Measurements from ENCODE around the gene SPATA31D3. TPM values are rescaled to one million over a fixed set of nuclear protein-coding genes. Genes with fewer than 3 reads are reported as not detected.
"Not testable (repeated sequence)": the region's sequence is repeated elsewhere in the genome, so short reads cannot be mapped to it uniquely, and the experiment has no call there.

The SPATA31D3 gene
- total RNA-seq, 1 experiment from 2014 or later, result not detected

- peak; percentile 4 for DNase-seq (ENCODE audit: low read depth)
Measured at GRCh38 chr9:81979196-81979595, 35.9 kb downstream of the SPATA31D3 start.

- no peak for DNase-seq (ENCODE audit: low read depth)
Measured at GRCh38 chr9:81980568-81980967, 37.3 kb downstream of the SPATA31D3 start.

GRCh38 chr9:81981883-81982282 lies 38.6 kb downstream of the SPATA31D3 start:
- DNase-seq (ENCODE audit: low read depth), result no peak

- no peak for DNase-seq (ENCODE audit: low read depth)
Measured at GRCh38 chr9:81984928-81985327, 41.6 kb downstream of the SPATA31D3 start.

GRCh38 chr9:81986051-81986450 lies 42.8 kb downstream of the SPATA31D3 start:
- DNase-seq (ENCODE audit: low read depth), result no peak

GRCh38 chr9:81988472-81988871 lies 45.2 kb downstream of the SPATA31D3 start, which contains the start of gene SPATA31D1:
Gene SPATA31D1, plus strand, starts transcription at chr9:81988772. Its CDS starts 47 bp downstream, at chr9:81988819.
- DNase-seq (ENCODE audit: low read depth), result not testable (repeated sequence)

GRCh38 chr9:81989700-81990099 lies 46.4 kb downstream of the SPATA31D3 start:
- no peak for DNase-seq (ENCODE audit: low read depth)

- no peak for DNase-seq (ENCODE audit: low read depth)
Measured at GRCh38 chr9:81993656-81994055, 50.4 kb downstream of the SPATA31D3 start.

Other genes with a start within 250 kb of the SPATA31D3 start
- not detected in 2 replicates for gene SPATA31D4, start 15.1 kb upstream of the SPATA31D3 start, total RNA-seq (2014; rRNA removed; shearing (Covaris generic))
- gene SPATA31D1, start 45.3 kb downstream of the SPATA31D3 start, total RNA-seq (2014; rRNA removed; shearing (Covaris generic)), result not detected in 2 replicates

All from M059J (cell line).